Duodenal mucosa (tissue), 2 donors: ENCODE measurements around the gene TULP1.

Experiments
- H3K27ac ChIP-seq: one replicate; pipeline ENCODE4 v1.7.0; 2013; ENCODE audit warnings: low read depth, low read length
- H3K27me3 ChIP-seq, 2 donors: one replicate each; pipeline ENCODE4 v1.7.0; 2013; ENCODE audit warnings: low read length in 2 of 2, control low read depth in 1 of 2; ENCODE audit not compliant: insufficient read depth in 2 of 2, control insufficient read depth in 1 of 2
- H3K36me3 ChIP-seq, 2 donors: one replicate each; pipeline ENCODE4 v1.7.0; 2013; ENCODE audit warnings: low read length in 2 of 2, control low read depth in 1 of 2; ENCODE audit not compliant: insufficient read depth in 2 of 2, control insufficient read depth in 1 of 2
- H3K4me1 ChIP-seq, 2 donors: one replicate each; pipeline ENCODE4 v1.7.0; 2013; ENCODE audit warnings: low read length in 2 of 2, control low read depth in 1 of 2; ENCODE audit not compliant: insufficient read depth in 2 of 2, control insufficient read depth in 1 of 2
- H3K4me3 ChIP-seq, 2 donors: one replicate each; pipeline ENCODE4 v1.7.0; 2013; ENCODE audit warnings: low read length in 2 of 2, low read depth in 1 of 2
- H3K9ac ChIP-seq, 2 donors: one replicate each; pipeline ENCODE4 v1.7.0; 2013; ENCODE audit warnings: low read length in 2 of 2, low read depth in 1 of 2
- H3K9me3 ChIP-seq, 2 donors: one replicate each; pipeline ENCODE4 v1.7.0; 2013; ENCODE audit warnings: low read length in 2 of 2, control low read depth in 1 of 2; ENCODE audit not compliant: control insufficient read depth in 1 of 2

Gene TULP1

DNA sequence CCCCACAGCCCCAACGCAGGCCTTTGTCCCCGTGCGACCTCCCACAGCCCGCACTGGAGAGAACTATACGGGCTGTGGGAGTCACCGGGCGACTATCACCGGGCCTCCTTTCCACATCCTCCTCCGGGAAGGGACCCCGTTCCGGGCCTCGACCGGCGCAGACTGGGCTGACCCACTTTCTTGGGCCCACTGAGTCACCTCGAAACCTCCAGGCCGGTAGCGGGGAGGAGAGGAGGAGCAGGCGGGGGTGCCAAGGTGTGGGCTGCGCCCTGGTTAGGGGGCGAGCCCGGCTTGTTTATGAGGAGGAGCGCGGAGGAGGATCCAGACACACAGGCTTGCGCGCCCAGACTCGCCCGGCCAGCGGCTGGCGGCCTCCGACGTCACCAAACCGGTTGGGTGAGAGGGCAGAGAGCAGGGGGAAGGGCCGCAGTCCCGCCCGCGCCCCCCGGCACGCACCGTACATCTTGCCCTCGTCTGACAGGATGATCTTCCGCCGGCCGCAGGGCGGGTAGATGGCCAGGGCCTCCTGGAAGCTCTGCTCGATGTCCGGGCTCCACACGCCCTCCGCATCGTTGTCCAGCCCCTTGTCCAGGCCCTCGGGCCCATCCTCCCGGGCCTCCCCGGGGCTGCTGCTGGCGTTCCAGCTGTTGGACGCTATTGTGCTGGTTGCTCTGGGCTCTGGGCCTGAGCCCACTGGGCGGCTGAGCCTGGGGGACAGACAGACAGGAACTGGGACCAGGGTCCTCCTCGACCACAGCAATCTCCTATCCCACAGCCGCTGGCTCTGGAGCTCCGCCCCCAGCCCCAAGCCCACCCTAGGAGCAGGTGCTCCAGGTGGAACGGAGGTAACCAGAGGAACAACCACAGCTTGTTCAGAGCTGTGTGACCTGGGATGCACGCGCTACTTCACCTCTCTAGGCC, 26.4 kb downstream of the TULP1 start:
- no peaks in the 10 kb centered on the region for H3K9me3 ChIP-seq
- peak overlapping the region; percentile 59 to 63 for H3K9ac ChIP-seq
- no peaks in the 10 kb centered on the region for H3K27me3 ChIP-seq
- H3K4me3 ChIP-seq: peak overlapping the region; percentile 28 to 43
- H3K27ac ChIP-seq: peak overlapping the region; percentile 73
- H3K4me1 ChIP-seq: peaks cover 33 to 42% of the 10 kb centered on the region in 2 donors
- H3K36me3 ChIP-seq: peaks cover 0 to 29% of the 10 kb centered on the region in 2 donors

DNA sequence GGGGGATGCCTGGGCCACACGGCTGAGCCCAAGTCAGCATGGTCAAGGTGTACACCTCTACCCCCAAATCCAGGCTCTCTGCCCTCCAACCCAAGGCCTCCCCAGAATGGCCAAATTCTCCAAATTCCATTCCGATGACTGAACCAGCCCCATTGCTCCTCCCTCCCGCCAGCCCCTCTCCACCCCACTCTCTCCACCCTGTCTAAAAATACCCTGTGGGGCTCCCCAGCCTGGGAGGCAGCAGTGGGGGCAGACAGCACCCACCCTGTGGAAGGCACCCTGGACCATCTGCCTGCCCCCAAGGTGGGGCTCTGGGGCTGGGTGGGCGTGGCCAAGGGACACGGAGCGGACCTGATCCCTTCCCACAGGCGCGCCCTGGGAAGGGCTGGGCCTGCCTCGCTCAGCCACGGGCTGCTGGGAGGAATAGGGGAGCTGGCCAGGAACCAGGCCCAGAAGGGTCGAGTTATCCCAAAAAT, 27.3 kb downstream of the TULP1 start:
- peak overlapping the region; percentile 59 to 63 for H3K9ac ChIP-seq

DNA sequence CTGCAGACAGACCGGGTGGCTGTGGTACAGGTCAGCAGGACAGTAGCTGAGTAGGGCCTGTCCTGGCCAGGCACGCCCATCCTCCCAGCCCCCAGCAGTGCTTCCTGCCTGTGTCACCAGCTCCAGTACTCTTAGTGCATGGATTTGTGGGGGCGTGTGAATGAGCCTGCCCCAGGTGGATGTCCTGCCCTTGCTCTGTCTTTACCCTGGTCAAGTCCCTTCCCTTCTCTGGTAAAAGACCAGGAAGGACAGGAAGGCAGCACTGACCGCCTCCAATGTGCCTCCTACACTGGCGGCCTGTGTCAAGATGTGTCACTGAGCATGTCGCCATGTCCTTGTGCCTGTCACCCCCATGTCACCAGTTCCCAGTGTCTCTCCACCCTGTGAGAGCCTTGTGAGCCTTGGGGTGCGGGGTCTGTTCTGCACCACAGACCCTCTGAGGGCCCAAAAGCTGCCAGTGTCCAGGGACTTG, 27.7 kb downstream of the TULP1 start:
- Histone ChIP-seq H3K4me3 (no peak overlapping the region), H3K9ac (no peak overlapping the region), H3K27me3 (no peaks in the 10 kb centered on the region), H3K4me1 (peaks cover 33 to 38% of the 10 kb centered on the region in 2 donors), H3K9me3 (no peaks in the 10 kb centered on the region), H3K27ac (peak overlapping the region; percentile 59), H3K36me3 (peaks cover 0 to 38% of the 10 kb centered on the region in 2 donors)

More for the DNA sequence above, 27.3 kb downstream of the TULP1 start:
- Histone ChIP-seq H3K4me1 (peaks cover 33 to 42% of the 10 kb centered on the region in 2 donors), H3K9me3 (no peaks in the 10 kb centered on the region), H3K4me3 (peak overlapping the region; percentile 28 to 43), H3K27ac (peak overlapping the region; percentile 73), H3K36me3 (peaks cover 0 to 36% of the 10 kb centered on the region in 2 donors), H3K27me3 (no peaks in the 10 kb centered on the region)

DNA sequence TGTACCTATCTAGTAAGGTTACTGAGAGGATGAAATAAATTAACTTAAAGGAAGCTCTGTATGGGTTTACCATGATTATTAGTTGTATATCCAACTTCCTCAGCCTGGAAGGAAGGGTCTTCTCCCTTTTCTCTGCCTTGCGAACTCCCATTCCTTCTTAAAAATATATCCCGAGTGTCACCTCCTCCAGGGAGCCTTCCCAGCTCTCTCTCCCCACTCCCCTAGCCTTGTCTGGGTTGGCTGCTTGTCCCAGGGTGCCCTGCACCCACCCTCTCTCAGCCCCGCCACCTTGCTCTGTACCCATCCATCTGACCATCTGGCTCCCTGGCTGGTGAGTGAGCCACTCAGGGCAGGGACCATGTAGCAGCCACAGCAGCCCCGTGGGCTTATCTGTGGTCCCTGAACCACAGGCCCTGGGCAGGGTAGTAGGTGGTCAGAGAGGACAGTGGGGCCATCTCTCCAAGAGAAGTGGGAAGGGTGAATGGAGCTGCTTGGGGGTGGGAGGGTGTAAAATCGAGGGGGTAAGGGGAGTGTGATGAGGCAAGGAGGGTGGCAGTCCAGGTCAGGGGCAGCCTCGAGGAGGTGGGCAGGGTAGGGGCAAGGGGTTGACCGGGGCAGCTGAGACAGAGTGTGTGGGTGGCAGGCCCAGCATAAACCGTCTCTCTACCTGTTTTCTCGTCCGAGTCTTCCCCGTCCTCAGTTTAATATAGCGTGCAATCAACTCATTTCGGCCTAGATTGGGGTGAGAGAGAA, 28.6 kb downstream of the TULP1 start:
- H3K36me3 ChIP-seq: peaks cover 3 to 47% of the 10 kb centered on the region in 2 donors
- peaks cover 33 to 38% of the 10 kb centered on the region in 2 donors for H3K4me1 ChIP-seq
- H3K27me3 ChIP-seq: no peaks in the 10 kb centered on the region
- no peaks in the 10 kb centered on the region for H3K9me3 ChIP-seq
- H3K27ac ChIP-seq: no peak overlapping the region
- H3K4me3 ChIP-seq: no peak overlapping the region
- no peak overlapping the region for H3K9ac ChIP-seq

DNA sequence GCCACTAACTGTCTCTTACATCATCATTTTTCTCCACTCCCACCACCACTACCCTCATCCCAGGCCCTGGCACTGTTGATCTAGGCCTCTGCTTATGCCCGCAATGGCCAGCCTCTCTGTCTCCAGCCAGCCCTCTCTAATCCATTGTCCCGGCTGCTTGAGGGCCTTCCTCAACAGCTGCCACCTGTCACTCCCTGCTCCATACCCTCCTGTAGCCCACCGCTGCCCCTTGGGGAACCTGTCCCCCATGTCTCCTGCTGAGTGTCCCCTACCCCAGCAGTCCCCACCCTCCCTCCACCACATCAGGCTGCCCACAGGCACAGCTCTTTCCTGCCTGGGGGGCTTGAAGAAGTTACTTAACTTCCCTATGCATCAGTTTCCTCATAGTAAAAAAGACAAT, 29.2 kb downstream of the TULP1 start:
- H3K4me1 ChIP-seq: peaks cover 33 to 38% of the 10 kb centered on the region in 2 donors
- no peak overlapping the region for H3K9ac ChIP-seq
- no peaks in the 10 kb centered on the region for H3K9me3 ChIP-seq
- peaks cover 3 to 49% of the 10 kb centered on the region in 2 donors for H3K36me3 ChIP-seq
- H3K27me3 ChIP-seq: no peaks in the 10 kb centered on the region
- H3K4me3 ChIP-seq: no peak overlapping the region
- H3K27ac ChIP-seq: no peak overlapping the region

DNA sequence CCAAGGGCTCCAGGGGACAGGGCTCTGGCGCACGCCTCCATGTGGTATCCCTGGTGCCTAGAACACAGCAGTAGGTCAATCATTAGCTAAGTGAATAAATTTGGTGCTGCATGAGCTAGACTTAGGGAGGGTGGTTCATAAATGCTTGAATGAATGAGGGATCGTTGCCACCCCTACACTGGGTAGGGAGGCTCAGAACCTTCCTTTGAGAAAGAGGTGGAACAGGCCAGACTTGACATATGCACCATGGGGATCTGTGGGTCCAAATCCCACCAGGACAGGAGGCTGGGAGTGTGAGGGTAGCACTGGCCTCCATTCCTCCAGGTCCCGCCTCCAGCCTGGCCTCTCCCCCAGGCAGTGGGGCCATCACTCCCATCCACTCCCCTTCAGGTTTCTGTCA, 29.6 kb downstream of the TULP1 start:
- no peak overlapping the region for H3K4me3 ChIP-seq
- no peak overlapping the region for H3K9ac ChIP-seq
- no peaks in the 10 kb centered on the region for H3K9me3 ChIP-seq
- H3K27me3 ChIP-seq: no peaks in the 10 kb centered on the region
- peaks cover 3 to 53% of the 10 kb centered on the region in 2 donors for H3K36me3 ChIP-seq
- no peak overlapping the region for H3K27ac ChIP-seq
- peaks cover 29 to 34% of the 10 kb centered on the region in 2 donors for H3K4me1 ChIP-seq

DNA sequence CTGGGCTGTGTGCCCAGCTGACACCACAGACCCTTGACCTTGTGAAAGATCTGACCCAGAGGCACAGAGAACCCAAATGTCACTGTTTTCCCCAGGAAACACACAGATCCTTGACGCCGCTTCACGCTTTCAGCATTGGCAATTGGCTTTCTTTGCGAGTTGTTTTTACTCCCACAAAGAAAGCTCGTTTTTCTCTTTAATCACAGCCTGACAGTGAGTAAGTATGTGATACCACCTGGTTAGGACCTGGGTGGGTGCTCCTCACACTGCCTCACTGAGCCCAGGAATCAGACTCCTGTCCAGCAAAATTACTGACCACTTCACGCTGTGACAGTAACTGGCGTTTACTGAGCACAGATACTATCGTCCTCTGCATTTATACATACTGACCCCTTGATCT, 31.5 kb downstream of the TULP1 start:
- H3K27ac ChIP-seq: no peak overlapping the region
- peaks cover 3 to 59% of the 10 kb centered on the region in 2 donors for H3K36me3 ChIP-seq
- no peak overlapping the region for H3K4me3 ChIP-seq
- no peaks in the 10 kb centered on the region for H3K27me3 ChIP-seq
- H3K9me3 ChIP-seq: no peaks in the 10 kb centered on the region
- H3K4me1 ChIP-seq: peaks cover 16 to 17% of the 10 kb centered on the region in 2 donors
- no peak overlapping the region for H3K9ac ChIP-seq

DNA sequence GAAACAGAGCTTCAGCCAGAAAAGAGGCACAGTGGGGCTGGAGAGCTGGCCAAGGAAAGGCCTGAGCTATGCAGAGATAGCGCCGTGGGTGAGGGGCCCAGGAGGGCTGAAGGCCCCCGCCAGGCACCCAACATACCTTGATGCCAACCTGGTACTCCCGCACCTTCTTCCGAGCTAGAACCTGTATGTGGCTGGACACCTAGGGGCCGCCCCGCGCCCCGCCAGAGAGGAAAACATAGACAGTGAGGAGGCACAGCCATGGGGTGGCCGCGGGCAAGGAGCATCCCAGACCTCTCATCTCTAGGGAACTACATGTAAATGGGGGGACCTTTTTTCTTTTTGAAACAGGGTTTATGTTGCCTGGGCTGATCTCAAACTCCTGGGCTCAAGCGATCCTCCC, 32.5 kb downstream of the TULP1 start:
- Histone ChIP-seq H3K36me3 (peaks cover 3 to 59% of the 10 kb centered on the region in 2 donors), H3K4me3 (no peak overlapping the region), H3K27ac (no peak overlapping the region)

DNA sequence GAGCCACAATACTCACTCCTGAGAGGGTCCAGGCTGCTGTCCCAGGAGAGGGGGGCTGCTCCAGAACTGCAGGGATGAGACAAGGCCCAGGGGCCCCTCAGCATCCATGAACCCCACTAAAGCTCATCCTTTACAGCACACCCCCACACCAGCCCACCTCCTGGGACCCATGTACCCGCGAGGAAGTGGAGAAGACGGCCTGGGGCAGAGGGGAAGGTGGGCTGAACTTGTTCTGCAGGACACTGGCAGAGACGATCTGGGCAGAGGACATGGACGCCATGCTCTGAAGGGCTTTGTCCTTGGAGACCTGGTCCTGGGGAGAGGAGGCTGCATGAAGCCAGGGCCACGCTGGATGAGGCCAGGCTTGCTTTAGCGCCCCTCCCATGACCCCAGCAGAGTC, 34.4 kb downstream of the TULP1 start:
- H3K9ac ChIP-seq: no peak overlapping the region
- H3K9me3 ChIP-seq: no peaks in the 10 kb centered on the region
- H3K27me3 ChIP-seq: no peaks in the 10 kb centered on the region
- peaks cover 3 to 59% of the 10 kb centered on the region in 2 donors for H3K36me3 ChIP-seq
- no peak overlapping the region for H3K27ac ChIP-seq
- H3K4me1 ChIP-seq: no peaks in the 10 kb centered on the region
- H3K4me3 ChIP-seq: no peak overlapping the region

More for the DNA sequence above, 32.5 kb downstream of the TULP1 start:
- Histone ChIP-seq H3K9ac (no peak overlapping the region), H3K4me1 (peaks cover 5 to 7% of the 10 kb centered on the region in 2 donors), H3K27me3 (no peaks in the 10 kb centered on the region), H3K9me3 (no peaks in the 10 kb centered on the region)
